AG10803 (cell line): ENCODE measurements around the gene PAX9.

ENCODE experiments used
- DNase-seq: peaks from one replicate; pipeline ENCODE4 v3.0.0; 2010; ENCODE audit warnings: low read depth
- H3K4me3 ChIP-seq: 2 replicates; pipeline ENCODE4 v1.5.1; 2011; ENCODE audit warnings: mild to moderate bottlenecking, low read length, control low read depth
- CTCF ChIP-seq: conservative IDR thresholded peaks from 2 replicates; pipeline ENCODE4 v1.5.1; 2011; ENCODE audit warnings: mild to moderate bottlenecking, low read length, control low read depth, inconsistent platforms

Gene PAX9

GRCh38 chr14:36659822-36660735 is 1.6 kb upstream of the PAX9 start:
- no peak for DNase-seq
- no peak overlapping the region for H3K4me3 ChIP-seq
- TF ChIP-seq CTCF = no peak

- no peak for DNase-seq
These were observed 739 bp upstream of the PAX9 start for GRCh38 chr14:36660736-36661505.

GRCh38 chr14:36662258-36662542 is 540 bp downstream of the PAX9 start:
- peak overlapping the region; percentile 68 for H3K4me3 ChIP-seq
- no peak for TF ChIP-seq CTCF
- no peak for DNase-seq

More at GRCh38 chr14:36660736-36661505, 739 bp upstream of the PAX9 start:
- peak overlapping the region; percentile 68 for H3K4me3 ChIP-seq
- TF ChIP-seq CTCF = no peak

GRCh38 chr14:36662543-36663403 is 1.1 kb downstream of the PAX9 start:
- DNase-seq = peak; percentile 45
- peak overlapping the region; percentile 68 for H3K4me3 ChIP-seq
- TF ChIP-seq CTCF = peak; percentile 33

- no peak for TF ChIP-seq CTCF
- H3K4me3 ChIP-seq = peak overlapping the region; percentile 68
- peak; percentile 51 for DNase-seq
These were observed 2.0 kb downstream of the PAX9 start for GRCh38 chr14:36663404-36664321.
